Measurements from ENCODE around the gene ADGRG3. TPM values are rescaled to one million over a fixed set of nuclear protein-coding genes. Genes with fewer than 3 reads are reported as not detected.

ADGRG3 gene
- total and polyA plus RNA-seq, 2 of the 13 experiments (the other 11 are each of a cell fraction or from before 2014, with no cell fraction given) = 2.7 to 11.8 TPM

- TF ChIP-seq GABPA (IDR thresholded peaks at IDR 0.05; ENCODE audit: low read depth, low read length) (no peak), GABPA (CRISPR knock-in tag; IDR thresholded peaks at IDR 0.05; ENCODE audit: low read depth) (no peak; the same call in 1 of the 2 replicates), ZNF614 (CRISPR knock-in tag; IDR thresholded peaks at IDR 0.05; ENCODE audit: borderline replicate concordance) (no peak), CBX2 (IDR thresholded peaks at IDR 0.05; ENCODE audit: low read depth, low read length) (no peak), CBX2 (CRISPR knock-in tag; IDR thresholded peaks at IDR 0.05; ENCODE audit: low read depth) (no peak), HOXA9 (CRISPR knock-in tag; IDR thresholded peaks at IDR 0.05; ENCODE audit: borderline replicate concordance) (no peak), WIZ (CRISPR knock-in tag; IDR thresholded peaks at IDR 0.05) (no peak), NR2F1 (CRISPR knock-in tag; IDR thresholded peaks at IDR 0.05) (0 out of 4 replicates have a peak, but pooled peaks of 1 of the 2 experiments have one; percentile 38), SRF (IDR thresholded peaks at IDR 0.05; ENCODE audit: low read depth, low read length) (no peak), ATF3 (CRISPR knock-in tag; IDR thresholded peaks at IDR 0.05) (no peak), GATAD2A (CRISPR knock-in tag; IDR thresholded peaks at IDR 0.05) (0 out of 2 replicates have a peak, but pooled peaks have one; percentile 20), SYNCRIP (IDR thresholded peaks at IDR 0.05; ENCODE audit: insufficient read depth, low read depth, low read length) (no peak), ZBTB42 (CRISPR knock-in tag; IDR thresholded peaks at IDR 0.05) (no peak), CBX5 (CRISPR knock-in tag; IDR thresholded peaks at IDR 0.05; ENCODE audit: borderline replicate concordance) (no peak), ZSCAN12 (CRISPR knock-in tag; IDR thresholded peaks at IDR 0.05) (no peak), NCOR1 (IDR thresholded peaks at IDR 0.05; ENCODE audit: borderline replicate concordance, low read length) (no peak), FOXK2 (IDR thresholded peaks at IDR 0.05) (no peak), MED1 (CRISPR knock-in tag; IDR thresholded peaks at IDR 0.05) (no peak), HMGXB4 (CRISPR knock-in tag; IDR thresholded peaks at IDR 0.05; ENCODE audit: borderline replicate concordance in 1 of 2, low read depth in 1 of 2) (no peak), MXD3 (CRISPR knock-in tag; IDR thresholded peaks at IDR 0.05) (no peak), ISX (CRISPR knock-in tag; conservative IDR thresholded peaks at IDR 0.05) (no peak), ZNF674 (CRISPR knock-in tag; IDR thresholded peaks at IDR 0.05; ENCODE audit: low read depth) (no peak), MTA3 (CRISPR knock-in tag; IDR thresholded peaks at IDR 0.05) (no peak), TFDP2 (CRISPR knock-in tag; IDR thresholded peaks at IDR 0.05) (0 out of 2 replicates have a peak, but pooled peaks have one; percentile 11), CREB1 (IDR thresholded peaks at IDR 0.05) (no peak), CREB1 (CRISPR knock-in tag; IDR thresholded peaks at IDR 0.05) (no peak), SMC3 (IDR thresholded peaks at IDR 0.05; ENCODE audit: low read length) (no peak), SIN3A (IDR thresholded peaks at IDR 0.05; ENCODE audit: borderline replicate concordance, low read depth, low read length) (no peak), DDIT3 (CRISPR knock-in tag; IDR thresholded peaks at IDR 0.05) (no peak)
These were observed 32.9 kb downstream of the ADGRG3 start (continued) for GRCh38 chr16:57700781-57701551.

Data from HepG2 (cell line).